ENCODE measurements around the gene RINT1. TPM values are rescaled to one million over a fixed set of nuclear protein-coding genes. Genes with fewer than 3 reads are reported as not detected.
"Not testable (repeated sequence)": the region's sequence is repeated elsewhere in the genome, so short reads cannot be mapped to it uniquely, and the experiment has no call there.

Gene RINT1
- total RNA-seq, 1 donor from 2014 or later = 28.5 TPM

GRCh38 chr7:105496521-105496920 lies 35.5 kb upstream of the RINT1 start:
- TF ChIP-seq CTCF (IDR thresholded peaks at IDR 0.05; ENCODE audit: unreplicated experiment) = no peak
- Mint-ChIP-seq H3K9me3 (no peaks in the 10 kb centered on the region), H3K27ac (peak overlapping the region; percentile 50), H3K36me3 (peaks cover 8% of the 10 kb centered on the region), H3K27me3 (ENCODE audit: low read depth) (no peaks in the 10 kb centered on the region), H3K4me1 (peaks cover 6% of the 10 kb centered on the region), H3K4me3 (no peak overlapping the region)
- no peak for DNase-seq (ENCODE audit: low spot score in 2 of 2, unreplicated experiment in 2 of 2)

- Mint-ChIP-seq H3K27me3 (ENCODE audit: low read depth) (no peaks in the 10 kb centered on the region), H3K36me3 (peaks cover 8% of the 10 kb centered on the region), H3K4me3 (no peak overlapping the region), H3K9me3 (no peaks in the 10 kb centered on the region), H3K4me1 (peaks cover 6% of the 10 kb centered on the region), H3K27ac (no peak overlapping the region)
- DNase-seq (ENCODE audit: low spot score in 2 of 2, unreplicated experiment in 2 of 2) = no peak
- TF ChIP-seq CTCF (IDR thresholded peaks at IDR 0.05; ENCODE audit: unreplicated experiment) = no peak
These were observed 35.0 kb upstream of the RINT1 start for GRCh38 chr7:105497016-105497415.

GRCh38 chr7:105502173-105502572 lies 29.8 kb upstream of the RINT1 start:
- Mint-ChIP-seq H3K36me3 (peaks cover 17% of the 10 kb centered on the region), H3K4me3 (no peak overlapping the region), H3K4me1 (peaks cover under 1% of the 10 kb centered on the region), H3K9me3 (no peaks in the 10 kb centered on the region), H3K27me3 (ENCODE audit: low read depth) (no peaks in the 10 kb centered on the region), H3K27ac (no peak overlapping the region)
- DNase-seq (ENCODE audit: low spot score in 2 of 2, unreplicated experiment in 2 of 2) = no peak
- no peak for TF ChIP-seq CTCF (IDR thresholded peaks at IDR 0.05; ENCODE audit: unreplicated experiment)

GRCh38 chr7:105512415-105512814 lies 19.6 kb upstream of the RINT1 start:
- Mint-ChIP-seq H3K27ac (no peak overlapping the region), H3K27me3 (ENCODE audit: low read depth) (no peaks in the 10 kb centered on the region), H3K4me3 (no peak overlapping the region), H3K36me3 (peaks cover 9% of the 10 kb centered on the region), H3K9me3 (no peaks in the 10 kb centered on the region), H3K4me1 (no peaks in the 10 kb centered on the region)
- no peak for TF ChIP-seq CTCF (IDR thresholded peaks at IDR 0.05; ENCODE audit: unreplicated experiment)
- DNase-seq (ENCODE audit: low spot score in 2 of 2, unreplicated experiment in 2 of 2) = no peak

GRCh38 chr7:105512926-105513526 lies 19.0 kb upstream of the RINT1 start:
- H3K9me3 Mint-ChIP-seq = no peaks in the 10 kb centered on the region
- no peak for DNase-seq (ENCODE audit: low spot score in 2 of 2, unreplicated experiment in 2 of 2)
- no peak overlapping the region for H3K4me3 Mint-ChIP-seq
- no peak overlapping the region for H3K27ac Mint-ChIP-seq
- no peak for TF ChIP-seq CTCF (IDR thresholded peaks at IDR 0.05; ENCODE audit: unreplicated experiment)
- peaks cover 9% of the 10 kb centered on the region for H3K36me3 Mint-ChIP-seq
- H3K4me1 Mint-ChIP-seq = no peaks in the 10 kb centered on the region
- no peaks in the 10 kb centered on the region for H3K27me3 Mint-ChIP-seq (ENCODE audit: low read depth)

- H3K9me3 Mint-ChIP-seq; H3K27ac Mint-ChIP-seq; DNase-seq (ENCODE audit: low spot score in 2 of 2, unreplicated experiment in 2 of 2); H3K4me3 Mint-ChIP-seq; H3K27me3 Mint-ChIP-seq (ENCODE audit: low read depth); H3K36me3 Mint-ChIP-seq; H3K4me1 Mint-ChIP-seq: not testable (repeated sequence)
These were observed 16.4 kb upstream of the RINT1 start for GRCh38 chr7:105515610-105516009.
